ENCODE measurements around the gene DLGAP4.
"Not testable (repeated sequence)": the region's sequence is repeated elsewhere in the genome, so short reads cannot be mapped to it uniquely, and the experiment has no call there.

DLGAP4 gene

DNA sequence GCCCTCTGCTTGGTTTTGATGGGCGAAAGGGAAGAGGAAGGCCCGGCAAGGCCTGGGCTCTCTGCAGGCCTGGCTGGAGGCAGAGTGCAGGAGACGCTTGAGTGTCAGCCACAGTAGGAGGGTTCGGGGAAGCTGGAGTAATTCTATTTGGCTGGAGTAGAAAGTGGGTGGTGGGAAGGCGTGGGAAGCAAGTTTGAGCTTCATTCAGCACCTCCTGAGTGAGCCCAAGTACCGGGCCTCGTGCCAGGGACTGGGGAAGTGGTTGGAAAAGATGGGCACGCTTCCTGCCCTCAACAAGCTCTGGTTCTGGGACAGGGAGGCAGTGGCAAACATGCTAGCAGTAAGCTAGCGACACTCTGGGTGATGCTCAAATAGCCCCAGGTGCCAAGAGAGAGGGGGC, 72.5 kb downstream of the DLGAP4 start:
- TF ChIP-seq, protein P1, sequence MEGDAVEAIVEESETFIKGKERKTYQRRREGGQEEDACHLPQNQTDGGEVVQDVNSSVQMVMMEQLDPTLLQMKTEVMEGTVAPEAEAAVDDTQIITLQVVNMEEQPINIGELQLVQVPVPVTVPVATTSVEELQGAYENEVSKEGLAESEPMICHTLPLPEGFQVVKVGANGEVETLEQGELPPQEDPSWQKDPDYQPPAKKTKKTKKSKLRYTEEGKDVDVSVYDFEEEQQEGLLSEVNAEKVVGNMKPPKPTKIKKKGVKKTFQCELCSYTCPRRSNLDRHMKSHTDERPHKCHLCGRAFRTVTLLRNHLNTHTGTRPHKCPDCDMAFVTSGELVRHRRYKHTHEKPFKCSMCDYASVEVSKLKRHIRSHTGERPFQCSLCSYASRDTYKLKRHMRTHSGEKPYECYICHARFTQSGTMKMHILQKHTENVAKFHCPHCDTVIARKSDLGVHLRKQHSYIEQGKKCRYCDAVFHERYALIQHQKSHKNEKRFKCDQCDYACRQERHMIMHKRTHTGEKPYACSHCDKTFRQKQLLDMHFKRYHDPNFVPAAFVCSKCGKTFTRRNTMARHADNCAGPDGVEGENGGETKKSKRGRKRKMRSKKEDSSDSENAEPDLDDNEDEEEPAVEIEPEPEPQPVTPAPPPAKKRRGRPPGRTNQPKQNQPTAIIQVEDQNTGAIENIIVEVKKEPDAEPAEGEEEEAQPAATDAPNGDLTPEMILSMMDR (IDR thresholded peaks at IDR 0.05; ENCODE audit: low read depth, low read length), result no peak
- no peak overlapping the region for H3K4me3 ChIP-seq (ENCODE audit: low read depth, low read length)

DNA sequence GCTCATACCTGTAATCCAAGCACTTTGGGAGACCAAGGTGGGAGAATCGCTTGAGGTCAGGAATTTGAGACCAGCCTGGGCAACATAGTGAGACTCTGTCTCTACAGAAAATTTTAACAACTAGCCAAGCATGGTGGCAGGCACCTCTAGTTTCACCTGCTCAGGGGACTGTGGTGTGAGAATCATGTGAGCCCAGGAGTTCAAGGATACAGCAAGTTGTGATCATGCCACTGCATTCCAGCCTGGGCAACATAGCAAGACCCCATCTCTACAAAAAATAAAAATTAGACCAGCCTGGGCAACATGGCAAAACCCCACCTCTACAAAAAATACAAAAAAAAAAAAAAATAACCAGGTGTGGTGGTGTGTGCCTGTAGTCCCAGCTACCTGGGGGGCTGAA, 73.8 kb downstream of the DLGAP4 start:
- H3K4me3 ChIP-seq (ENCODE audit: low read depth, low read length), result not testable (repeated sequence)

DNA sequence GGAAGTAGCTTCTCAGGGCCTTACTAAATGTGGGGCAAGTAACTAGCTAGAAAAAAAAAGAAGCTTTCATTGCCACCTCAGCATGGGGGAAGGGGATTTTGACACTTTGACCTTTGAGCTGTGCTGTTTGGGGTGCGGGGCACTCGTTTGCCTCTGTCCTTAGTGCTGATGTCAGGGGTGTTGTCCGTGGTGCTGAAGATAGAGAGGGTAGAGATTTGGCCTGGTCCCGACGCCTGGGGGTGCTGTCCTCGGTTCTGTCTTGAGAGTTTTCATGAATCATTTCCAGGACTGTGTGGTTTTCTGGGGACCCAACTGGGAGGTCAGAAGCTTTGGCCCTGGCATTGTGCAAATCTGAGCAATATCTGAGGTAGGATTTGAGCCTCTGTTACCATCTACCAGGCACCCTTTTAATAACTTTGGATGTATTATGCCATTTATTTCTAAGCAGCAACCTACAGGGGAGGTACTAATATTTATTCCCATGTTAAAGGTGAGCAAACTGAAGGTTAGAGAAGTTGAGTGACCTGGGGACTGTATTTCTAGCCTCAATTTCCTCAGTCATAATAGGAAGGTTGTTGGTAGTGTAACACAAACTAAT, 78.0 kb downstream of the DLGAP4 start:
- TF ChIP-seq, protein P1 (IDR thresholded peaks at IDR 0.05; ENCODE audit: low read depth, low read length), result no peak
- H3K4me3 ChIP-seq (ENCODE audit: low read depth, low read length), result no peak overlapping the region

DNA sequence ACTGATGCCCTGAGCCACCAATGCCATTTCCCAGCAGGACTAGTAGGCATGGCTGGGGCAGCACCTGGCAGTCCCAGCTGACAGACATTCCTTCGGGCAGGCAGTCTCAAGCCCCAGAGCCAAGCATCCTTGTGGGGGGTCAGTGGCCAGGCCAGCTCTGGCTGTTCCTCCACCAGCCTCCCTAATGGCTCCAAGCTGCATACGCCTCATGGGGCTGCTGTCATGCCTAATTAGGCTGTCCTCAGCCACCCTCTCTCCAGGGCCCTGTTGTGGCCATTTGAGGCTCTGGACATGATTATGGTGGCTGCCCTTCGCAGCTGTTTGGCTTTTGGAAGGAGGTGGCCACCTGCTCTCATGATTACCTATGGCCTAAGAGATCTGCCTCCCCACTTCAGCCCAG, 79.4 kb downstream of the DLGAP4 start:
- TF ChIP-seq, protein P1 (IDR thresholded peaks at IDR 0.05; ENCODE audit: low read depth, low read length), result no peak
- H3K4me3 ChIP-seq (ENCODE audit: low read depth, low read length), result no peak overlapping the region

DNA sequence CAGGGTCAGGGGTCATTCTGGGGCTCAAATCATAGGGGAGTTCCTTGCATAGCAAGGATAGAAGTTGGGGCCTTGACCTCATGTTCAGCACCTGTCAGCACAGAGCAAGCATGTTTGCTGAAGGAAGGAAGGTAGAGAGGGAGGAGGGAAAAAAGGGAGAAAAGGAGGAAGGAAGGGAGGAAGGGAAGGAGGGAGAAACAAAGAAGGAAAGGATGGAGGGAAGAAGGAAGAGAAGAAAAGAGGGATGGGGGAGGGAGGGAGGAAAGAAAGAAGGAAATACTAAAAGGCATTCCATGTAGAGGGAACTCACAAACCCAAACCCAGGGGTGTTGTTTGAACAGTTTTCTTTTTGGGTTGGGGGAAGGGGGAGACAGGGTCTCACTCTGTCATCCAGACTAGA, 80.1 kb downstream of the DLGAP4 start:
- H3K4me3 ChIP-seq (ENCODE audit: low read depth, low read length), result no peak overlapping the region
- TF ChIP-seq, protein P1 (IDR thresholded peaks at IDR 0.05; ENCODE audit: low read depth, low read length), result no peak

DNA sequence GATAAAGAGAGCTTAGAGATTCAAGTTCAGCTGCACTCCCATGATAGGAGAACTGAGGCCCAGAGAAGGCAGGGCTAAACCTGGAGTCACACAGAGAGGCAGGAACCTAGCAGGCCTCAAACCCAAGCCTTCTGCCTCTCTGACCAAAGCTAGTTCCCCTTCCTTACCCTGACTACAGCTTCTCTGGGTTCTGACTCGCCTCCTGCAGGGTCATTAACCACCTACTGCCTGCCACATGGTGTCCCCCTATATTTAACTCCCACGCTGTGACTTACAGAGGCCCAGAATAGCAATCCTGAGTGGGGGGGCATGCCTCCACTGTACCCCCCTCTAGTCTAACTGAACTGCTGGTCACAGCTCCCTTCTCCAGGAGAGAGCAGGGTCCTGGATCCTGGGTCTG, 84.1 kb downstream of the DLGAP4 start:
- H3K4me3 ChIP-seq (ENCODE audit: low read depth, low read length), result no peak overlapping the region
- TF ChIP-seq, protein P1 (IDR thresholded peaks at IDR 0.05; ENCODE audit: low read depth, low read length), result no peak

DNA sequence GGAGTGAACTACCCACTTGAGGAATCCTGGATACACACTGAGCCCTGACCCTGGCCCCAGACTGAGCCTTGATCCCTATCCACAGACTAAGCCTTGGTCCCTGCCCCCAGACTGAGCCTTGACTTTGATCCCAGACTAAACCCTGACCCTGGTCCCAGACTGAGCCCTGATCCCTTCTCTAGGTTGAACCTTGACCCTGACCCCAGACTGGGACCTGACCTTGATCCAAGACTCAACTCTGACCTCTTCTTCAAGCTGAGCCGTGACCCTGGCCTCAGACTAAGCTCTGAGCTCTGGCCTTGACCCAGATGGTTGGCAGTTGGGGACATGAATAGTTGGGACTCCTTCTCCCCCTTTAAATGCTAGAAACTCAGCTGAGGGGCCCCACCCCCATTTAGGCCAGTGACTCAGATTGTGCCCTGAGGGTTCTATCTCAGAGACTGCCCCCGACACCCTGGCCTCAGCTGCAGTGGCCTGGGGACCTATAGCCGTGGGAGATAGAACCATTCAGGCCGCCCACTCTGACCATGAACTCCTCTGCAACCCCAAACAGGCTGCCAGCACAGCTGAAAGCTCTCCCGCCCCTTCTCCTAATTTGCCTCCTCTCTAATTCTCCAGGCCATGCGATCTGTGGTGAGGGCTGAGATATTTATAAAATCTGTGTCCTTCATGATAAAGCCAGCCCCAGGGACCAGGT, 84.7 kb downstream of the DLGAP4 start:
- H3K4me3 ChIP-seq (ENCODE audit: low read depth, low read length), result no peak overlapping the region
- TF ChIP-seq, protein P1 (IDR thresholded peaks at IDR 0.05; ENCODE audit: low read depth, low read length), result no peak

DNA sequence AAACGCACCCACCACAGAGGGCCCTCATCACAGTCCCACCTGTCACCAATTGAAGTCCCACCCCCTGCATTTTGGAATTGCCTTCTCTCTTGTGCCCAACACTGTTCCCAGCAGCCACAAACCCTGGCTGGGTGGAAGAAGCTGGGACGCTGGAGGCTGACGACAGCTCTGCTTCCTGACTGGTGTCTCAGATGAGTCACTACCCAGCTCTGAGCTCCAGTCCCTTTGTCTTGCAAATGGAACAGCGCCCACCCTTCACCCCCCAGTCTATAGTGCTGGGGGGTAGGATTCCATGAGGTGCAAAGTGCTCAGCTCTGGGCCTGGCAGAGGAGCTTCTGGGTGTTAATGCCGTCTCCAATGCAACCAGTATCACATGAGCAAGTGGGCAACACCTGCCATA, 85.3 kb downstream of the DLGAP4 start:
- TF ChIP-seq, protein P1 (IDR thresholded peaks at IDR 0.05; ENCODE audit: low read depth, low read length), result no peak
- H3K4me3 ChIP-seq (ENCODE audit: low read depth, low read length), result no peak overlapping the region

Measured in WI38 (cell line).